IMR-90 (cell line): ENCODE measurements around the gene TBC1D1. TPM values are rescaled to one million over a fixed set of nuclear protein-coding genes. Genes with fewer than 3 reads are reported as not detected.

Experiments used
- ATAC-seq: fragments of 200-7000 bp; cut with Tn5 transposase; 2 replicates; pipeline ENCODE4 v1.9.1; 2020; ENCODE audit warnings: low read depth, mild to moderate bottlenecking, moderate library complexity
- BruUV-seq: library from RNA; stranded (reverse); fragments of 400-500 nt; replicated peaks from 2 replicates; lab custom pipeline; 2021; lab: Mats Ljungman, UMichigan
- CTCF ChIA-PET: fragments of 300-600 bp; formaldehyde crosslinking; extraction: SDS; loops from one replicate; lab custom pipeline; 2021; ENCODE audit warnings: antibody characterized with exemption; lab: Yijun Ruan, JAX
- POLR2A ChIA-PET: fragments of 300-600 bp; sonication (Branson Sonifier 250); formaldehyde crosslinking; loops from one replicate; lab custom pipeline; 2022; ENCODE audit warnings: antibody characterized with exemption; ENCODE audit not compliant: unreplicated experiment; lab: Charles Lee
- DNase-seq: peaks from one replicate; pipeline ENCODE4 v3.0.0; 2013
- H2AFZ ChIP-seq: replicated peaks from 2 replicates; pipeline ENCODE3; 2013; ENCODE audit warnings: low read length, mild to moderate bottlenecking; ENCODE audit not compliant: poor library complexity
- H2AK5ac ChIP-seq: 2 replicates; pipeline ENCODE4 v1.6.1; 2013; ENCODE audit warnings: low read depth, low read length, inconsistent platforms
- H2AK9ac ChIP-seq: replicated peaks from 2 replicates; pipeline ENCODE3; 2013; ENCODE audit warnings: mild to moderate bottlenecking, low read depth, low read length, moderate library complexity; ENCODE audit not compliant: poor library complexity
- H2BK120ac ChIP-seq: 2 replicates; pipeline ENCODE4 v1.6.1; 2013; ENCODE audit warnings: low read depth, low read length, inconsistent platforms
- H2BK15ac ChIP-seq: 3 replicates; pipeline ENCODE4 v1.6.1; 2013; ENCODE audit warnings: low read depth, low read length, inconsistent platforms
- H2BK20ac ChIP-seq: 2 replicates; pipeline ENCODE4 v1.6.1; 2013; ENCODE audit warnings: low read depth, mild to moderate bottlenecking, inconsistent platforms, low read length, moderate library complexity
- H2BK5ac ChIP-seq: 2 replicates; pipeline ENCODE4 v1.6.1; 2013; ENCODE audit warnings: mild to moderate bottlenecking, low read depth, low read length, inconsistent platforms; ENCODE audit not compliant: poor library complexity, severe bottlenecking
- H3K14ac ChIP-seq: replicated peaks from 2 replicates; pipeline ENCODE4 v1.6.1; 2013; ENCODE audit warnings: low read depth, low read length, inconsistent platforms
- H3K18ac ChIP-seq: 2 replicates; pipeline ENCODE4 v1.6.1; 2013; ENCODE audit warnings: low read depth, low read length, control low read depth
- H3K23ac ChIP-seq: 2 replicates; pipeline ENCODE4 v1.6.1; 2013; ENCODE audit warnings: low read depth, low read length, inconsistent platforms
- H3K27ac ChIP-seq: 2 replicates; pipeline ENCODE4 v1.5.1; 2013; ENCODE audit warnings: mild to moderate bottlenecking, control low read depth, low read length; ENCODE audit not compliant: insufficient read depth
- H3K27me3 ChIP-seq: 2 replicates; pipeline ENCODE4 v1.6.1; 2013; ENCODE audit warnings: low read length; ENCODE audit not compliant: control insufficient read depth, insufficient read depth
- H3K36me3 ChIP-seq: 2 replicates; pipeline ENCODE4 v1.6.1; 2013; ENCODE audit warnings: low read length, mixed read lengths; ENCODE audit not compliant: control insufficient read depth, insufficient read depth
- H3K4ac ChIP-seq: 2 replicates; pipeline ENCODE4 v1.6.1; 2013; ENCODE audit warnings: low read depth, low read length, inconsistent platforms
- H3K4me1 ChIP-seq: 2 replicates; pipeline ENCODE4 v1.6.1; 2013; ENCODE audit warnings: low read length, mixed read lengths; ENCODE audit not compliant: control insufficient read depth, insufficient read depth
- H3K4me2 ChIP-seq: 2 replicates; pipeline ENCODE4 v1.6.1; 2013; ENCODE audit warnings: low read depth, mild to moderate bottlenecking, control low read depth, low read length, moderate library complexity
- H3K4me3 ChIP-seq: 2 replicates; pipeline ENCODE4 v1.5.1; 2013; ENCODE audit warnings: low read depth, mild to moderate bottlenecking, control low read depth, low read length, moderate library complexity; ENCODE audit not compliant: insufficient read depth
- H3K56ac ChIP-seq: 2 replicates; pipeline ENCODE4 v1.6.1; 2013; ENCODE audit warnings: low read length, inconsistent platforms; ENCODE audit not compliant: insufficient read depth; ENCODE audit errors: extremely low read depth
- H3K79me1 ChIP-seq, 2 experiments: 2 replicates each; pipeline ENCODE4 v1.6.1; 2013; ENCODE audit warnings: low read length in 2 of 2, inconsistent platforms in 1 of 2, low read depth in 1 of 2
- H3K9ac ChIP-seq: 2 replicates; pipeline ENCODE4 v1.6.1; 2013; ENCODE audit warnings: low read depth, low read length, control low read depth
- H3K9me1 ChIP-seq: 2 replicates; pipeline ENCODE4 v1.6.1; 2013; ENCODE audit warnings: low read length, inconsistent platforms; ENCODE audit not compliant: insufficient read depth
- H3K9me3 ChIP-seq: 2 replicates; pipeline ENCODE4 v1.6.1; 2013; ENCODE audit warnings: low read length; ENCODE audit not compliant: control insufficient read depth, insufficient read depth
- H4K20me1 ChIP-seq: 2 replicates; pipeline ENCODE4 v1.6.1; 2013; ENCODE audit warnings: low read length, inconsistent platforms; ENCODE audit not compliant: insufficient read depth
- H4K5ac ChIP-seq: 2 replicates; pipeline ENCODE4 v1.6.1; 2013; ENCODE audit warnings: mild to moderate bottlenecking, low read depth, low read length, control low read depth
- H4K8ac ChIP-seq, 2 experiments: 2 replicates each; pipeline ENCODE4 v1.6.1; 2013; ENCODE audit warnings: low read depth in 2 of 2, low read length in 2 of 2, control low read depth in 1 of 2, inconsistent platforms in 1 of 2
- H4K91ac ChIP-seq: 2 replicates; pipeline ENCODE4 v1.6.1; 2013; ENCODE audit warnings: low read depth, low read length, inconsistent platforms; ENCODE audit not compliant: insufficient read depth
- BHLHE40 ChIP-seq: fragments of 150-350 bp; IDR thresholded peaks from 2 replicates; pipeline ENCODE4 v1.6.1; 2016; ENCODE audit warnings: mild to moderate bottlenecking, low read depth, low read length
- CEBPB ChIP-seq: IDR thresholded peaks from 2 replicates; pipeline ENCODE4 v1.6.1; 2012; ENCODE audit warnings: low read depth, low read length, improper control_type of control experiment
- CHD1 ChIP-seq: IDR thresholded peaks from 2 replicates; pipeline ENCODE4 v1.6.1; 2012; ENCODE audit warnings: low read depth, low read length, improper control_type of control experiment
- CTCF ChIP-seq: conservative IDR thresholded peaks from 2 replicates; pipeline ENCODE4 v1.5.1; 2012; ENCODE audit warnings: mild to moderate bottlenecking, low read depth, low read length, improper control_type of control experiment
- ELK1 ChIP-seq: fragments of 150-350 bp; IDR thresholded peaks from 2 replicates; pipeline ENCODE4 v1.6.1; 2016; ENCODE audit warnings: low read depth, mild to moderate bottlenecking, low read length, moderate library complexity, borderline replicate concordance
- FOS ChIP-seq: fragments of 150-350 bp; IDR thresholded peaks from 2 replicates; pipeline ENCODE4 v1.6.1; 2016; ENCODE audit warnings: low read depth, low read length
- MAFK ChIP-seq: IDR thresholded peaks from 2 replicates; pipeline ENCODE4 v1.6.1; 2012; ENCODE audit warnings: low read depth, low read length, improper control_type of control experiment
- MAZ ChIP-seq: IDR thresholded peaks from 2 replicates; pipeline ENCODE4 v1.6.1; 2012; ENCODE audit warnings: low read depth, mild to moderate bottlenecking, low read length, improper control_type of control experiment, moderate library complexity, borderline replicate concordance
- MXI1 ChIP-seq: IDR thresholded peaks from 2 replicates; pipeline ENCODE4 v1.6.1; 2012; ENCODE audit warnings: low read depth, mild to moderate bottlenecking, low read length, moderate library complexity, borderline replicate concordance
- NFE2L2 ChIP-seq: fragments of 150-350 bp; IDR thresholded peaks from 2 replicates; pipeline ENCODE4 v1.6.1; 2016; ENCODE audit warnings: low read depth, mild to moderate bottlenecking, low read length
- POLR2A ChIP-seq: IDR thresholded peaks from 2 replicates; pipeline ENCODE4 v1.6.1; 2012; ENCODE audit warnings: mild to moderate bottlenecking, low read depth, low read length
- RAD21 ChIP-seq: IDR thresholded peaks from 2 replicates; pipeline ENCODE4 v1.6.1; 2012; ENCODE audit warnings: low read length, improper control_type of control experiment
- RCOR1 ChIP-seq: IDR thresholded peaks from 2 replicates; pipeline ENCODE4 v1.6.1; 2012; ENCODE audit warnings: mild to moderate bottlenecking, low read length, improper control_type of control experiment; ENCODE audit not compliant: insufficient replicate concordance
- RFX5 ChIP-seq: IDR thresholded peaks from 2 replicates; pipeline ENCODE4 v1.8.0; 2012; ENCODE audit warnings: low read depth, mild to moderate bottlenecking, low read length, moderate library complexity
- SMC3 ChIP-seq: fragments of 150-350 bp; IDR thresholded peaks from 2 replicates; pipeline ENCODE4 v1.6.1; 2016; ENCODE audit warnings: low read depth, mild to moderate bottlenecking, antibody characterized with exemption, low read length, moderate library complexity
- USF2 ChIP-seq: fragments of 150-350 bp; IDR thresholded peaks from 2 replicates; pipeline ENCODE4 v1.6.1; 2017; ENCODE audit warnings: mild to moderate bottlenecking, antibody characterized with exemption, low read length, low read depth
- WGBS, 2 experiments: methylation state at CpG; one replicate each; pipeline versions ENCODE4 v1.1.5 to v1.1.7; 2013; ENCODE audit warnings: missing lambda C conversion rate in 2 of 2; ENCODE audit not compliant: insufficient read length in 1 of 2; ENCODE audit errors: extremely low coverage in 2 of 2; 5-methylcytosine and 5-hydroxymethylcytosine counted together
- dilution Hi-C: fragments of 300-500 bp; cut with HindIII; formaldehyde crosslinking; loops from one replicate; pipeline ENCODE4 v1.14.3; 2018; ENCODE audit warnings: low sequenced_read_pairs; ENCODE audit not compliant: unreplicated experiment
- in situ Hi-C: fragments of 300-500 bp; cut with MboI; formaldehyde crosslinking; loops from 3 replicates; pipeline ENCODE4 v1.14.3; 2019; ENCODE audit warnings: low sequenced_read_pairs, inconsistent platforms, mixed read lengths
- intact Hi-C: fragments of 100-400 bp; cut with micrococcal nuclease; formaldehyde crosslinking; loops from 2 replicates; pipeline ENCODE4 v1.10.0; 2022
- polyA plus RNA-seq, 3 experiments: library from polyadenylated mRNA; depleted of rRNA; stranded (reverse); fragments of >200 nt; gene quantifications; 2 replicates each; pipeline ENCODE4 v1.2.3, GENCODE V29; 2012; ENCODE audit warnings: low replicate concordance in 1 of 3
- total RNA-seq: library from RNA; depleted of rRNA; stranded (reverse); fragments of >200 nt; gene quantifications from 2 replicates; pipeline ENCODE4 v1.2.3, GENCODE V29; 2012

The TBC1D1 gene
- total and polyA plus RNA-seq, 2 of the 4 experiments (the other 2 are of a cell fraction), result 42.4 to 104 TPM

- H3K9ac ChIP-seq, result no peak overlapping the region
- no peak overlapping the region for H3K18ac ChIP-seq
- H3K27ac ChIP-seq, result no peak overlapping the region
- H2BK20ac ChIP-seq, result no peak overlapping the region
- H3K4me1 ChIP-seq, result peaks cover 4% of the 10 kb centered on the region
- H3K23ac ChIP-seq, result no peak overlapping the region
- DNase-seq (no peak), ATAC-seq (no peak)
- TF ChIP-seq NFE2L2 (no peak), CTCF (no peak), FOS (no peak), ELK1 (no peak), RFX5 (no peak), RCOR1 (no peak), CEBPB (no peak), CHD1 (no peak), MAFK (no peak), RAD21 (no peak), POLR2A (no peak), SMC3 (no peak), USF2 (no peak), BHLHE40 (no peak), MXI1 (no peak), MAZ (no peak)
- H3K79me1 ChIP-seq, result peaks cover 38 to 69% of the 10 kb centered on the region in 2 experiments
- peaks cover 5% of the 10 kb centered on the region; the same call in 1 of the 2 replicates for H3K9me1 ChIP-seq
- WGBS, 2 experiments, result no CpG with 5 or more reads among the region's 5 CpGs
- no peak overlapping the region for H2BK15ac ChIP-seq
- H3K4me2 ChIP-seq, result no peak overlapping the region
- no peak overlapping the region for H3K14ac ChIP-seq
- no peak overlapping the region for H2AK9ac ChIP-seq
- no peak overlapping the region for H2BK5ac ChIP-seq
- H2AK5ac ChIP-seq, result no peak overlapping the region
- no peak overlapping the region for H3K4me3 ChIP-seq
- no peak overlapping the region for H2BK120ac ChIP-seq
- no peak overlapping the region for H4K8ac ChIP-seq
- H4K20me1 ChIP-seq, result peaks cover 4% of the 10 kb centered on the region; the same call in 1 of the 2 replicates
- no peak overlapping the region for H3K56ac ChIP-seq
- H2AFZ ChIP-seq, result no peak overlapping the region
- intact Hi-C loops (no loop called here), dilution Hi-C loops (no loop called here), in situ Hi-C loops (no loop called here)
- no peaks in the 10 kb centered on the region for H3K36me3 ChIP-seq
- H3K27me3 ChIP-seq, result no peaks in the 10 kb centered on the region
- no peak overlapping the region for H4K91ac ChIP-seq
- ChIA-PET CTCF (interaction anchor here (0.6 kb wide), 1 partner anchor 8 kb away, joined by 3 read pairs; no protein-coding TSS in a partner anchor), POLR2A (no interaction called here)
- H3K4ac ChIP-seq, result no peak overlapping the region
- BruUV-seq, result no TSS peak
- no peaks in the 10 kb centered on the region for H3K9me3 ChIP-seq
- no peak overlapping the region for H4K5ac ChIP-seq
Measured at GRCh38 chr4:37990731-37991245, 99.9 kb downstream of the TBC1D1 start.
